ENCODE data around the gene PARP4.
"Not testable (repeated sequence)": the region's sequence is repeated elsewhere in the genome, so short reads cannot be mapped to it uniquely, and the experiment has no call there.

The PARP4 gene

DNA sequence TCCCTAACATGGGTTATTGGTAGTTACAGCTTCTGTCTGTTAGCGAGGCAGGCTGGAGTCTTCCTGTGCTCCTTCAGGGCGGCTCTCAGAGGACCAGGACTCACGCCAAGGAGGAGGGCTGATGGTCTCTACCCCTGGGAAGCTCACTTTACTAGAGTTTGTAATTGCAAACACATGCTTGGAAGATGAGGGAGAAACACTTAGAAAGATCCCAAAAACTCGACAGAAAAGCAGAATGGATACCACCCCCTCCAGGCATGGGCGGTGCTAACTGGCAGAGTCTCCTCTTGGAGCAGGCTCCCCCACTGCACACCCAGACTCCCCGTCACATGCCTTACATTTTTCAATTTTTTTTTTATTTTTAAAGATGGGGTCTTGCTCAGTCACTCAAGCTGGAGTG, 62.0 kb downstream of the PARP4 start:
- no peak for DNase-seq (ENCODE audit: low read depth)

DNA sequence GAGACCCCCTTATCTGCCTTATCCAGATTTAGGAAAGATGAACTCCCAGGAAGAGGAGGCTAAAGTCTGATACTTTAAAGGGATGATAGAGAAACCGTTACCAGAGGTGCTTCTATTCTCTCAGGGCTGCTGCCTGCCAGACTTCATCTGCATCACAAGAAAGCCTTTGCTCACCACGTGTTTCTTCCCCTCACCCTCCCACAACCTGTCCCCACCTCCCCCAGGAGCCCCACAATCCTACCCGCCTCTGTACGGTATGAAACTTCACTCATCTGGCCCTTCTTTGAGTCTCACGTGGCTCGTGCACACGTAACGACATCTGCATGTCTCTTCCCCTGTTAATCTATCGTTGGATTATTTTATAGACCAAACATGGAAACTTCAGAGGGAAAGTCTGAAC, 67.7 kb downstream of the PARP4 start:
- not testable (repeated sequence) for DNase-seq (ENCODE audit: low read depth)

- DNase-seq (ENCODE audit: low read depth), result peak; percentile 84
Observed at GRCh38 chr13:24443366-24443765, 69.2 kb downstream of the PARP4 start.

DNA sequence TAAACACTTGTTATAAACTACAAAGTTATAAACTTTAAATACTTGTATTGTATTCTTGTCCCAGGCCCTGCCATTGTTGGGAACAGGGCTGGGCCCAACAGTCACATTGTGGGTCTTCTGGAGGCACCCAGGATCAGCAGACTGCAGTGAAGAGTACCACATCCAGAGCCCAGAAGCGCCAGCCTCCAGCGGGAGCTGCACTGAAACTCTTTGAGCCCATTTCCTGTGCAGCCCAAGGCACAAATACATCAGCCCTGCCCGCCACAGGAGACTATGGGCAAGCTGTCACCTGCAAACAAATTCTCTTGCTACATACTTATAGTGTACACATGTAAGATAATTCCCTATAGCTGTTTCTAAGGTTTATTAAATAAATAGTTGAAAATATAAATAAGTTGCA, 86.5 kb downstream of the PARP4 start:
- DNase-seq (ENCODE audit: low read depth), result not testable (repeated sequence)

DNA sequence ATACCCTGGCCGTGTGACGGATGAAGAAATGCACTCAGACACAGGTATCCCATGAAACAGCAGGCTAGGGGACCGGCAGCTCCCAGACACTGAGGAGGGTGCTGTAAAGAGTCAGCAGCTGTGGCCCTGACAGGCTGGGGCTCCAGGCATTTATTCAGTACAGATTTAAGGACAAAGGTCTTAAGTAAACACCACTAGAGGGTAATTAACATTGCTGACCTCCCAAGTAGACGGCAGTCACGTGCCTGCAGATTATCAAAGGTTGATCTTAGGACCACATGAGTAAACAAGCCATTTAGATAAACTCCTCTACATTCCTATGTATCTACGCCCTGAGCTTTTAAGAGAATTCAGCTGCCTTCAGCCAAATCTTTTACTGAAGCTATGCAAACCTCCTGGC, 92.9 kb downstream of the PARP4 start:
- DNase-seq (ENCODE audit: low read depth), result peak; percentile 61

GRCh38 chr13:24407844-24408243, 104.7 kb downstream of the PARP4 start:
- DNase-seq (ENCODE audit: low read depth), result no peak

- no peak for DNase-seq (ENCODE audit: low read depth)
Observed at GRCh38 chr13:24406524-24406923, 106.1 kb downstream of the PARP4 start.

DNA sequence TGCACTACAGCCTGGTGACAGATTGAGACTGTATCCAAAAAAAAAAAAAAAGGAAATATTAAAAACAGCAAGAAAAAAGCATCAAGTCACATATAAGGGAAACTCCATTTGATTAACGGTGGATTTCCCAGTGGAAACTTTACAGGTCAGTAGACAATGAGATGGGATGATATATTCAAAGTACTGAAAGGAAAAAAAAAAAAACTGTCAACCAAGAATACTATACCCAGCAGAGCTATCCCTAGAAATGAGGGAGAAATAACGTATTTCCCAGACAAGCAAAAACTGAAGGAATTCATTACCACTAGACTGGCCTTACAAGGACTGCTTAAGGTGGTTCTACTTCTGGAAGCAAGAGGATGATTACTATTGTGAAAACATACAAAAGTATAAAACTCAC, 115.8 kb downstream of the PARP4 start:
- no peak for DNase-seq (ENCODE audit: low read depth)

DNA sequence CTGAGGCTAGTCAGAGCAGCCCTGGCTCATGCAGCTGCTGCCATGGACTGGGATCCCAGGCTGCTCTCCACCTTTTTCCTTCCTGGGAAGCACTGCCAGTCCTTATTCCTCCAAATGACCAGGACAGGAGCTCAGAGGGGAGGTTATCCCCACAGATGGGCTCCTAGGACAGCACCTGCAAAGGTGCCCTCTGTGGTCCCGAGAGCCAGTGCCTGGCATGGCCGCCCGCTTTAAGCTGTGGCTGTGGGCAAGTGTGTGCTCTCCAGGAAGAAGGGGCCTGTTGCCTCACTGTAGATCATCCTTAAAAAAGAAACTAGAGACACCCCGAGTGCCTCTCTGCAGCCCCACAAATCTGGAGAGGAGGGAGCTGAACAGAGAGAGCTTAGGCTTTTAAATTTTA, 119.6 kb downstream of the PARP4 start:
- DNase-seq (ENCODE audit: low read depth), result no peak

DNA sequence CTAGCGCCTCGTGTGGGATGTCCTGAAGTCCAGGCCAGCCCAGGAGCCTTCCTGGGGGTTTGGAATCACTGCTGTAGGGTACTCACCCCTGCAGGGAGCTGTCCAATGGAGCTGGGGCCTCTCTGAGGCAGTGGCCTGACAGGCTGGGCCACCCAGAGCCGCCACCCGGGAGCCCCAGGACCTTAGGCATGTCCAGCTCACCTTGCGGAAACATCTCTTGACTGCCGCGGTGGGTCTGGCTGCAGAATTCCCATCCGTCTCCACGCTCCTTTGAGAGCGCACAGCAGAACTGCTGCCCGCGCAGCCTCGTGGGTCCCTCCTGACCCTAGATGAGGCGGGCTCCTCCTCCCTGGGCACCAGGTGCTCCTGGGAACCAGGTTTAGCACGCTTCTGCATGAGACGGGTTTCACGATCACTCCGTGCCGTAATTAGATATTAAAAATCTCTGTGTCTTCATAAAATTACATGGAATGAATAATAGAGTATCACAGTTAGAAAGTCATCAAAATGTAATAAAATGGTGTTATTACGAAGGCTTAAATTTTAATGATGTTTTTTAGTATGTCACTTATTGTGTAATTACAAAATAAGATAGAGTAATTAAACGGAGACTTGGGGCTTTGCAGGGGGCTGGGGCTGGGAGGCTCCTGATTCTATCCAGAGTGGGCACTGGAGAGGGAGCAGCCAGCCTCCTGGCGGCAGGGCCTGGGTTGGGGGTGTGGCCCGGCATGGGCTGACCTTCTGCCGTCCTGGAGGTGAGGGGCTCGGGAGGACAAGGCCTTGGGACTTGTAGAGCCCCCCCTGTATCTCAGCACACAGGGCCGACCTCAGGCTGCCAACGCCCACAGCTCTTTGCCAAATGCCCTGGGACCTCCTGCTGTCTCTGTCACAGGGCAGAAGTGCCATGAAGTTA, 120.6 kb downstream of the PARP4 start:
- not testable (repeated sequence) for DNase-seq (ENCODE audit: low read depth)

GRCh38 chr13:24390795-24391194, 121.8 kb downstream of the PARP4 start:
- not testable (repeated sequence) for DNase-seq (ENCODE audit: low read depth)

GRCh38 chr13:24389506-24389905, 123.1 kb downstream of the PARP4 start:
- no peak for DNase-seq (ENCODE audit: low read depth)

DNA sequence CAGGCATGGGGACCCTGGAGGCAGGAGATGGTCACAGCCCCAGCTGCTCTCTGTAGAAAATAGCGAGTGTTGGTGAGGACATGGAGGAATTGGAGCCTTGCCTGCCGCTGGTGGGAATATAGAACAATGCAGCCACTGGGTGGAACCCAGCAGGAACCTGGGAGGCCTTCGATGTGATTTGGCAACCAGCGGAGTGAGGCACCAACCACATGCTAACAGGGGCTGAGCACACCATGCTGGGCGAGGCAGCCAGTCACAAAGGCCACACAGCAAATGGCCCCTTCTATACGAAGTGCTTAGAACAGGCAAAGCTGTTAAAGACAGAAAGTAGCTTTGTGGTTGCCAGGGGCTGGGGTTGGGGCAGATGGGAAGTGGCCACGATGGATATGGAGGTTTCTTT, 123.8 kb downstream of the PARP4 start:
- DNase-seq (ENCODE audit: low read depth), result not testable (repeated sequence)

DNA sequence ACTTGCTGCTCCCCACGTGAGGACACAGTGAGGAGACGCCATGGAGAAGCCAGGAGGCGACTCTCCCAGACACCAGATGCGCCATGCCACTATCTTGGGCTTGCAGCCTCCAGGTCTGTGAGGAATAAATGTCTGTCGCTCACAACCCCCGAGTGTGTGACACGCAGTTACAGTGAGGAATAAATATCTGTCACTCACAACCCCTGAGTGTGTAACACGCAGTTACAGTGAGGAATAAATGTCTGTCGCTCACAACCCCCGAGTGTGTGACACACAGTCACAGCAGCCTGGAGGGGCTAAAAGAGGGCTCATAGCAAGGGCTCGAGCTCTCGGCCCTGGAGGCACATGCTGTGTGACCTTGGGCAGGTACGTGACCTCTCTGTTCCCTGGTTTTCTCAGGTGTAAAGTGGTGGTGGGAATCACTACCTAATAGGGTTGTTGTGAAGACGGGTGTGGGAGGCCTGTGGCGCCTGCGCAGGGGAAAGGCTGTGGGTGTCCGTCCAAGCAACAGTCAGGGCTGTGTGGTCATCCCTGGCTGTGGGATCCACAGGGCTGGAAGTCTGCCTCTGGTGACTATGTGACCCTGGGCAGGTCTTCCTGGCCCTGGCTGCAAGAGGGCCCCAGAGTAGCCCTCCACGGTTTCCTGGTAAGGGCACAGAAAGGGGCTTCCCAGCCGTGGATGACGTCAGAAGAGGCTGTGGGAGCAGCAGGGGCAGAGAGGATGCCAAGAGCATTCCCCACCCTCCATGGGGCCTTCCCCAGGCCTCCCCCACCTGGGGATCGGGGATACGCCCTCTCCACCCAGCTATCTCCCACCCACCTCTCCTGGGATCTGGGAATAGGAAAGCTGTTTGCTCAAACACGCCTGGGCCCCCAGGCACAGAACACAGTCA, 125.5 kb downstream of the PARP4 start:
- no peak for DNase-seq (ENCODE audit: low read depth)

- no peak for DNase-seq (ENCODE audit: low read depth)
Observed at GRCh38 chr13:24385902-24386301, 126.7 kb downstream of the PARP4 start.

DNA sequence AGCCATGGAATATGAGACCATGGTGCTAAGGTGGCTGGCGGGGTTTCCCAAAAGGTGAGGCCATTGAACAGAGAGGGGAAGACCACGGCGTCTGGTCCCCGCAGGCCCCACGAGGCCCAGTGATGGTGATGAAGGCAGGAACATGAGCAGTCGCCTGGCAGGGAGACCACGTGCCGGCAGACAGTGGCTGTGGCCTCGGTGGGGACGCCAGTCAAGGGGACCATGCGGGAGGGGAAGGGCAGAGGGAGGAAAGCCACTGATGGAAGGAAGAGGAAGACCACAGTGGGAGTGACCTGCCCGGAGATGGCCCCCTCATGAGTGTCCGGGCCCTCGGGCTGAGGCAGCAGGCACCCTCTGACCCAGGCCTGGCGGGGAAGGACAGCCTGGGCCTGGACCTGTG, 127.6 kb downstream of the PARP4 start:
- DNase-seq (ENCODE audit: low read depth), result not testable (repeated sequence)

GRCh38 chr13:24384091-24384490, 128.5 kb downstream of the PARP4 start:
- DNase-seq (ENCODE audit: low read depth), result not testable (repeated sequence)

DNA sequence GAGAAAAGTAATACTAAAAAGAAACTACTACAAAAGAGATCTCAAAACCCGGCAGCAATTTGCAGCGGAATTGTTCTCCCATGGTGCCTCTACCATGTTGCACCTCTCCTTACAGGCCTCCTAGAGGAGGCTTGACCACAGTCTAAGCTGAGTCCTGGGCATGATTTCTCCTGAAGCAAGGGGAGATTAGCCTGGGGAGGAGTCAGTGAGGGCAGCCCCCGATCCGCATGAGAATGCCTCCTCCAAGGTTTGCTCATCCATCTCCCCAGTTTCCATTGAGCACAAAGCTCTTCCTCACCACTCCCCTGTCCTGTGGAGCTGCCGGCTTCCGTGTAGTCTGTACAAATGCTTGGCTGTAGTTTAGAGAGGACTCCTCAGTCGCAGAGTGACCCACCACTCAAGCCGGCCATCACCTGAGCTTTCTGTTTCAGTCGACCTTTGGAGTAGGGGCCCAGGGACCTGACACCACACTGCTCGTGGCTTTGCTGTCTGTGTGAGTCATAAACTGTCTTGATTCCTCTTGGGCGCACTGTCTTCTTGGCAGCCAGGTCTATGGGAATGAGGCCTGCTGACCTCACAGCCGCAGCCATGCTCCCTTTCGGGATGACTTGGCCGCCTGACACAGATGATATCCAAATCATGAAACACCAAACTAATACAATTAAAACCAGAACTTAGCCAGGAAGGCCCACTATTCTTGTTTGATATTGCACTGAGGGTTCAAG, 130.9 kb downstream of the PARP4 start:
- DNase-seq (ENCODE audit: low read depth), result peak; percentile 6

- peak; percentile 19 for DNase-seq (ENCODE audit: low read depth)
Observed at GRCh38 chr13:24380881-24381280, 131.7 kb downstream of the PARP4 start.

DNA sequence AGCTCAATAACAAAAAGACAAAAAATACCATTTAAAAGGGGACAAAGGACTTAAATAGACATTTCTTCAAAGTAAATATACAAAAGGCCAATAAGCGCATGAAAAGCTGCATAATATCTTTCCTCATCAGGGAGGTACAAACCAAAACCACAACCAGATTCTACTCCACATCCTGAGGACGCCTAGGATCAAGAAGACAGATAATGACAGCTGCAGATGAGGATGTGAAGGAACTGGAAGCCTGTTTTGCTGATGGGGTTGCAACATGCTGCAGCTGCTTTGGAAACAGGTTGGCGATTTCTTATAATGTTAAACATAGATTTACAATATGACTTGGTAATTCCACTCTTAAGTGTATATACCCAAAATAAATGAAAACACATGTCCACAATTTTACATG, 132.4 kb downstream of the PARP4 start:
- DNase-seq (ENCODE audit: low read depth), result peak; percentile 23

DNA sequence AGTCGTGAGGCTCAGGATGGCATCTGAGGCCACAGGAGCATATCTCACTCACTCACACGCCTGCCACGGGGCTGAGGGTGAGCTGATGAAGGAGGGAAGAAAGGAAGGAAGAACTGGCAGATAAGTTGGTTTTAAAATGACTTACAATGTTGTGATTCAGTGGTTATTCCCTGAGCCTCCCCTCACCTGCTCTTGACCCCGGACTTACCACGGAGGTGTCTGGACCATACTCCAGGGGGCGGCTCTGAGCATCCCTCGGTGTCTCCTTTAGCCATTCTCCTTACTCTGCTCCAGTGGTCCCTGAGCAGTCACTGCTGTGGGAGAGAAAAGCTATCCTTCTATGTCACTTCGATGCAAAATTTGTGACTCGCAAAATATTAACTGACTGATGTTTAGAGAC, 141.3 kb downstream of the PARP4 start:
- DNase-seq (ENCODE audit: low read depth), result not testable (repeated sequence)
